NCI-H1694 treated with DMSO at 0.1 percent for 48 hours (cell line): ENCODE data around the gene GLB1L3.
"Not testable (repeated sequence)": the region's sequence is repeated elsewhere in the genome, so short reads cannot be mapped to it uniquely, and the experiment has no call there.

Source experiments
- DNase-seq: peaks from one replicate; lab custom pipeline; 2025; lab: John Stamatoyannopoulos, UW

The GLB1L3 gene

GRCh38 chr11:134276396-134277182 is 410 bp downstream of the GLB1L3 start:
- no peak for DNase-seq

DNA sequence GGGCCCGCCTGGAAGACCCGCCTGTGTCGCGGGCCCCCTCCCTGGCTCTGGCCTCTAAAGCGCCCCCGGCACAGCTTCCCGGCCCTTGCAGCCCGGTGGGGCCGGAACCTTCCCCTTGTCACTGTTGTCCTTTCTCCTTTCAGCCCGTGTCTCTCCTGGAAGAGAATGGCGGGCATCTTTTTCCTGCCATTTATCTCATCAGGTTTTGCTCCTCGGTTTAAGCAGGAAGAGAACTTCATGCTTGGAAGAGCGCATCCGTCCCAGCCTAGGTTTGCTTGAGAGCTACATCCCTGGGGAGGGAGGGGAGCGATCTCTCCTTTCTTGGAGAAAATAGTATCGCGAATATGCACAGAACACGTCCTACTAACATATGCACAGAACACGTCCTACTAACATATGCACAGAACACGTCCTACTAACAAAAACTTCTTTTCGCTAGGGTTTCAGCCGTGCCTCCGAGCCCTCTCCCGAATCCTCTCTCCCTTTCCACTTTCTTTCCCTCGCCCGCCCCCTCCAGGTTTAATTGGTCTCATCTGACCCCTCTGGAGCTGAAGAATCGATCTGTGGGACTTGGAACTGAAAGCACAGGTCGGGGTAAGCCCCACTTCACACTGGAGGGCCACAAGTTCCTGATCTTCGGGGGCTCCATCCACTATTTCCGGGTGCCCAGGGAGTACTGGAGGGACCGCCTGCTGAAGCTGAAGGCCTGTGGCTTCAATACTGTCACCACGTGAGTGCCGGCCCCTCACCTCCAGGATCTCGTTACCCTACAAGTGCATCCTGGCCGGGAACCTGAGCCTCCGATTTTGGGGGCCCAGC is 1.2 kb downstream of the GLB1L3 start:
- DNase-seq: no peak

- no peak for DNase-seq
These were observed 2.2 kb downstream of the GLB1L3 start for GRCh38 chr11:134278356-134278755.

GRCh38 chr11:134281635-134282034 is 5.5 kb downstream of the GLB1L3 start:
- not testable (repeated sequence) for DNase-seq

GRCh38 chr11:134282121-134283045 is 6.2 kb downstream of the GLB1L3 start:
- no peak for DNase-seq

DNA sequence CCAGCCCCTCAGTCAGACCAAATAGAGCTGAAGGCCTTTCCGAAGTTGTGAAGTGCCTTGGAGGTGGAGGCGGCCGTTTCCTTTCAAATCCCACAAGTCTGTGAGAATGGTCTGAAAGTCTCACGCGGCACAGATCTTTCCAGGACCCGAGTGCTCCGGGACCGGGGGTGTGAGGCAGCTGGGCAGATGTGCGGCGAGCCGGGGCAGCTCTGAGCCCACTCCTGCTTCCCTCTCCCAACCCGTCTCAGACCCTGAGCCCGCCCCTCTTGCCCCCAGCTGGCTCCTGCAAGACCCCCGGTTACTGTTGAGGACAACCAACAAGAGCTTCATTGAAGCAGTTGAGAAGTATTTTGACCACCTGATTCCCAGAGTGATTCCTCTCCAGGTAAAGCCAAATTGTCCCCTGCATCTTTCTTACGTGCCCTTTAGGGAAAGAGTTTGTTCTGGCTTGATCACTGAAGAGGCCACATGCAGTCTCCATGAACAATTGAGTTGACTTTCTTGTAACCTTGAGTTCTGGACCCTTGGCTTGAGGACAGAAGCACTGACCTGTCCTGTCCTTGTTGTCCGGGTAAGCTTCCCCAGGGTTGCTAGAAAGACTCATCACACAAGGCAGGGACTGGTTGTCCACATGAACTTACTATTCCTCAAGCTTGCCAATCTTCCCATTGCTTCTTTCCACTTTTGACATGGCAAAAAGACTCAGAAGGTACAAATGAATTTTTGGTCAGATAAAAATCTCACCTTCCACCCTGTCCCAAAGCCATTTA is 7.5 kb downstream of the GLB1L3 start:
- no peak for DNase-seq

- not testable (repeated sequence) for DNase-seq
These were observed 8.2 kb downstream of the GLB1L3 start for GRCh38 chr11:134284349-134284748.

DNA sequence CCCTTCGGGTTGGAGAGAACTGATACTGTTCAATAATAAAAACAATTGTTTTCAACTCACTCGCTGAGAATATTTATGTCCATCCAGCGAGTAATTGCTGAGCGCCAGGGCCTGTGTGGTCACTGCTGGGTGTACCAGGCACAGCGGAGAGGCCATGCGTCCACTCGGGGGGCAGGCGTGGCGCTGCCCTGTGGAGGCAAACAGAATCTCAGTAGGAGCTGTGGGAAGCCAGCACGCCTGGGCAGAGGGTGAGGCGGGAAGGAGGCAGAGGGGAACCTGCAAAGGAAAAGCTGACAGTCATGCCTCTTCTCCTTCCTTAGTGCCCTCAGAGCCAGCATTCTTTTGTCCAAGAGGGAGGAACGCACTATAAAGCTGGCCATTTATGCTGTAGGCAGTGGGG is 11.4 kb downstream of the GLB1L3 start:
- no peak for DNase-seq

DNA sequence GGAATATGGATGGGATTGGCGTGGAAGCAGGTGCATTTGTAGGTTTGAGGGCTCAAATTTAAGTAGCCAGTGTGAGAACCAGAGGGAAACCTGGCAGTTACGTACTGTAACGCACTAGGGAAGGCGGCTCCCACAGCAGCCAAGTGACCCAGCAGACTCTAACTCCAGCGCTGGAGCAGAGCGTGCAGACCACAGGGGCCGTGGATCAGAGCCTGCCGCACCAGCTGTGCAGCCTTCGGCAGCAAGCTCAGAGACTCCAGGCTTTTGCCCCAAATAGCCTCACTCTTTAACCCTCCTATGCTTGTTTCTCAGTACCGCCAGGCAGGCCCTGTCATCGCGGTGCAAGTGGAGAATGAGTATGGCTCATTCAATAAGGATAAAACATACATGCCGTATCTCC is 12.3 kb downstream of the GLB1L3 start:
- DNase-seq: no peak

- DNase-seq: no peak
These were observed 13.0 kb downstream of the GLB1L3 start for GRCh38 chr11:134289167-134289566.

- no peak for DNase-seq
These were observed 13.6 kb downstream of the GLB1L3 start for GRCh38 chr11:134289789-134290188.

DNA sequence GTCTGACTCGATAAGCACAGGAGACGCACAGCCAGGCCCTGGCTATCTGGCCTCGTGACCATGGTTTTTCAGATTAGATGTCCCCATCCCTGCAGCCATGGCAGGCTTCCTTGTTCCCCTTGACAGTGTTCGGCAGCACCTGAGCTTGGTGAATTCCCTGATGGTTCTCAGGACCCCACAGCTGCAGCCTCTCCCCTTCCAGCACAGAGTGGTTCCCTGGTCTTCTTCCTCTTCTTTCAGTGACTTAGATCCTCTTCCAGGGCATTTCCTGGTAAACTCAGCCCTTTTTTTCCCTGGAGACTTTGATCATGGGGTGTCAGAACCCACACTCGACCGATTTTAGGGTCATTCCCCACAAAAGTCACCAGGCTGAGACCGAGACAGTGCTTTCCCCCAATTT is 14.5 kb downstream of the GLB1L3 start:
- no peak for DNase-seq

DNA sequence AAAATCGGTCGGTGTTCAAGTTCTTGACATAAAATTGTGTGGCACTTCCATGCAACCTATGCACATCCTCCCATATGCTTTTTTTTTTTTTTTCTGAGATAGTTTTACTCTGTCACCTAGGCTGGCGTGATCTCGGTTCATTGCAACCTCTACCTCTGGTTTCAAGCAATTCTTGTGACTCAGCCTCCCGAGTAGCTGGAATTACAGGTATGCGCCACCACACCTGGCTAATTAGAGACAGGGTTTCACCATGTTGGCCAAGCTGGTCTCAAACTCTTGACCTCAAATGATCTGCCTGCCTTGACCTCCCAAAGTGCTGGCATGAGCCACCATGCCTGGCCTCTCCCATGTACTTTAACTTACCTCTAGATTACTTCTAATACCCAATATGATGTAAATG is 15.0 kb downstream of the GLB1L3 start:
- no peak for DNase-seq

DNA sequence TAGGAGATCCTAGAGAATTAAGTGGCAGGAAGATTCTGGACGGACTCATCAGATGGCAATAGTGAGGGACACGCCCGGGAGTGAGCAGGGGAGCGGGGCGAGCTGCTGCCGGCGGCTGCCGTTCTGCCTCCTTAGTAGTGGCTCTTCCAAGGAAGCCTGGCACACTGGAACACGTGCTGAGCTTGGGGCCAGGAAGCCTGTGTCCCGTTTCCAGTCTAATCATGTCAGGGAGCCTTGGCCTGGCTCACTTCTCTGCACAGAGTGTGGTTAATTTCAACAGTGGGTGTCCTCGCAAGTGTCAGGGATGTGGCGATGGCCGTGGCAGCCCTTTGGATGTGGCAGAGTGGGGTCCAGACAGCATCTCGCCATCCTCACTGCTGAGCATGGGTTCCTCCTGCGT is 16.5 kb downstream of the GLB1L3 start:
- DNase-seq: no peak

DNA sequence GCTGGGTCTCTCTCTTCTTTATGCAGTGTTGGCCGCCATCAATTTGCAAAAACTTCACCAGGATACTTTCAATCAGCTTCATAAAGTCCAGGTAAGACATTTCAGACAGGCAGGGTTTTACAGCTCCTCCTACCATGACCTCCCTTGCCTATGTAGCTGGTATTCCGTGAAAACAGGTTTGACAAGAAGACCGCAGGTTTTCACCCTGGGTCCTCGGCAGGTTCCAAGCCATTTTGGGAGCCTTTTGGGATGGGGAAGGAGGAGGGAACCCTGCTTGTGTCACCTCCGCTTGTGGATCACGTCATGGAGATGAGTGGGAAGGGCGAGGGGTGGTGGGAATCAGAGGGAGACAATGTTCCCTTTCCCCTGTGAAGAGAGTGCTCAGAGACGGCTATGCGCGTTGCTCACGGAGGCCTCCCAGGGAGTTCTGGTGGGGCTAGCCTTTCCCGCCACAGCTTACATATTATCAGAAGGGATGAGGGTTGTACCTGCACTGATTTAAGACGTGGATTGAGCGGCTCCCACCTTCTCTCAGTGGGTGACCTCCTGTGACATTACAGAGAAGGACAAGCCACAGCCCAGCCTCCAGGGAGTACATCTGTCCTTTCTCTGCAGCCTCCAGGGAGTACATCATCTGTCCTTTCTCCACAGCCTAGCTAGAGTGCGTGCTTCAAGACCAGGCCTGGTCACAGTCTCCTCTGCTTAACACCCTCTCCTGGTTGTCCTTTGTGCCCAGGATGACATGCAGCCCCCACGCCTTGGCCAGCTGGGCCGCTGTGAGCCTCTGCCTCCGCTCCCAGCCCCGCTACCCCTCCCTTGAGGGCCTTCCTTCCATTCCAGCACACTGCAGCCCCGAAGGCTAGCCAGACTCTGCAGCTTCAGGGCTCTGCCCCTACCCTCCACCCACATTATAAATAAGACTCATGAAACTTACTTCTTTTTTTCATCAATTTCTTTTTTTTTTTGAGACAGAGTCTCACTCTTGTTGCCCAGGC is 17.2 kb downstream of the GLB1L3 start:
- DNase-seq: no peak

DNA sequence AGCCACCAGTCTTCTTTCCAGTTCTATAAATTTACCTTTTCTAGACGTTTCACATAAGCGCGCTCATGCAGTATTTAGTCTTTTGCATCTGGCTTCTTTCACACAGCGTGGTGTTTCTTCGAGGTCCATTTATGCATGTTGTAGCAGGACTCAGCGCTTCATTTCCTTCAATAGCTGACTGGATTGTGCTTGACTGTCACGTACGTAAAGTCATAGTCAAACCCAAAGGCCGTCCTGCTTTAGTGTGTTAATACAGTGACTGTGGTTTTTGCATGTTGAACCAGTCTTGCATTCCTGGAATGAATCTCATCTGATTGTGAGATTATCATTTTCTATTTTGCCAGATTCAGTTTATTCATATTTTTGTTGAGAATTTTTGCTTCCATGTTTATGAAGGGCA is 18.5 kb downstream of the GLB1L3 start:
- DNase-seq: no peak

GRCh38 chr11:134312223-134312622 is 36.0 kb downstream of the GLB1L3 start:
- no peak for DNase-seq

GRCh38 chr11:134312807-134313206 is 36.6 kb downstream of the GLB1L3 start:
- DNase-seq: no peak

- no peak for DNase-seq
These were observed 37.2 kb downstream of the GLB1L3 start for GRCh38 chr11:134313379-134313778.
